ENCODE results near the gene CEP295NL. TPM values are rescaled to one million over a fixed set of nuclear protein-coding genes. Genes with fewer than 3 reads are reported as not detected.
"Not testable (repeated sequence)": the region's sequence is repeated elsewhere in the genome, so short reads cannot be mapped to it uniquely, and the experiment has no call there.

The CEP295NL gene
- total RNA-seq, 1 donor from 2014 or later: 16.7 TPM

DNA sequence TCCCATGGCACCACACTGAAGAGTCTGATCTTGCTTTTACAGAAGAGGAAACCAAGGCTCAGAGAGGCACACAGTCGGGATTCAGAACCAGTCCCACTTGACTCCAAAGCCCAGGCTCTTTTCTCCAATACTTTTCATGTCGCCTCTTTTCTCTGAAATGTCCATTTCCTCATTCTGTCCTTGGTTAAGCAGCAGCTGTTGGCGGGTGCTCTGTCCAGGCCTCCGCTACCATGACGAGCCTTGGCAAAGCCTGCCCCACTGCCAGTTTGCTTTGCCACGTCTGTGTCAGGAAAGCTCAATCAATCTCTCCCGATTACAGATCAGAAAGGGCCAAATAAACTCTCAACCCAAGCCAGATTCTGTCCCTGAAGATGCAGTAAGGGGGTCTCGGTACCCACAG, 9.1 kb upstream of the CEP295NL start:
- no peak for ATAC-seq
- intact Hi-C loops (cut with DNase I): no loop called here

DNA sequence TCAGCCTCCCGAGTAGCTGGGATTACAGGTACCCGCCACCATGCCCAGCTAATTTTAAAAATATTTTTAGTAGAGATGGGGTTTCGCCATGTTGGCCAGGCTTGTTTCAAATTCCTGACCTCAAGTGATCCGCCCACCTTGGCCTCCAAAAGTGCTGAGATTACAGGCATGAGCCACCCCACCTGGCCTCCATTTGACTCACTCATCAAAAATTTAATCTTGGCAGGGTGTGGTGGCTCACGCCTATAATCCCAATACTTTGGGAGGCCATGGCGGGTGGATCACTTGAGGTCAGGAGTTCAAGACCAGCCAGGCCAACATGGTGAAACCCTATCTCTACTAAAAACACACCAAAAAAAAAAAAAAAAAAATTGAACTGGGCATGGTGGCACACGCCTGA, 8.5 kb upstream of the CEP295NL start:
- DNase-seq (ENCODE audit: low spot score); intact Hi-C loops (cut with DNase I); ATAC-seq: not testable (repeated sequence)

More for the DNA sequence above, 9.1 kb upstream of the CEP295NL start:
- no peak for DNase-seq (ENCODE audit: low spot score)

DNA sequence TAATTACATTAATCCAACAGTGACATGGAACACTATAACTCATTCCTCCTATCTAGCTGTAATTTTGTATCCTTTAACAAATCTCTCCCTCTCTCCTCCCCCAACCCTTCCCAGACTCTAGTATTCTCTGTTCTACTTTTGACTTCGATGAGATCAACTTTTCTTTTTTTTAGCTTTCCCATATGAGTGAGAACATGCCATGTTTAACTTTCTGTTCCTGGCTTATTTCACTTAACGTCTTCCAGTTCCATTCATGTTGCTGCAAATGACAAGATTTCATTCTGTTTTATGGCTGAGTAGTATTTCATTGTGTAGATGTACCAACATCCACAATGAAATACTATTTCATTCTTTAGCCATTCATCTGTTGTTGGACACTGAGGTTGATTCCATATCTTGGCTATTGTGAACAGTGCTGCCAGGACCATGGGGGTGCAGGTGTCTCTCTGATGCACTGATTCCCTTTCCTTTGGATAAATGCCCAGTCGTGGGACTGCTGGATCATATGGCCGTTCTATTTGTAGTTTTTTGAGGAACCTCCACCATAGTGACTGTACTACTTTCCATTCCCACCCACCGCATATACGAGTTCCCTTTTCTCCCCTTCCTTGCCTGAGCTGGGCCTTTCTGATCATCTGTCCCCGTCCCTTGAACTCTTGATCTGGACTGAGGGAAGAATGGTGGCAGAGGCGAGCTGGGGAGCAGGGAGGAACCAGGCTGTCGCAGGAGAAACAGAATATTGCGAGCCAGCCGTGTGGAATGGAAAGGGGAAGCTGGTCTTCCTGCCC, 7.7 kb upstream of the CEP295NL start:
- intact Hi-C loops (cut with DNase I): no loop called here
- no peak for DNase-seq (ENCODE audit: low spot score)
- ATAC-seq: peak; percentile 51

GRCh38 chr17:78908426-78908825, 5.4 kb upstream of the CEP295NL start:
- DNase-seq (ENCODE audit: low spot score) (no peak), ATAC-seq (no peak)
- intact Hi-C loops (cut with DNase I): no loop called here

GRCh38 chr17:78905541-78905940, 2.5 kb upstream of the CEP295NL start:
- ATAC-seq: no peak
- no peak for DNase-seq (ENCODE audit: low spot score)
- intact Hi-C loops (cut with DNase I): no loop called here

GRCh38 chr17:78905116-78905515, 2.1 kb upstream of the CEP295NL start:
- intact Hi-C loops (cut with DNase I): no loop called here
- DNase-seq (ENCODE audit: low spot score) (no peak), ATAC-seq (no peak)

GRCh38 chr17:78904371-78904770, 1.4 kb upstream of the CEP295NL start:
- no peak for ATAC-seq

DNA sequence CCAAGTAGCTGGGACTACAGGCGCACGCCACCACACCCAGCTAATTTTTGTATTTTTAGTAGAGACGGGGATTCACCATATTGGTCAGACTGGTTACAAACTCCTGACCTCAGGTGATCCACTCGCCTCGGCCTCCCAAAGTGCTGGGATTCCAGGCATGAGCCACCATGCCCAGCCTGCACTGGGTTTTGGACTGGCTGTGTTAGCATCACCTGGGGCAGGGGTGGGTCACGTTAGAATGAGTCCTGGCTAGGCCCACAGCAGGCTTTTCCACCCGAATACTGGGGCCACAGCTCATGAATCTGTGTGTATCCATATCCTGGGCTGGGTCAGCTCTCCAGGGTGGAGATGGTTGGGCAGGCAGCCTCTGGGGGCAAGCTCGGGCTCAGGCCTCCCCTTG, 770 bp downstream of the CEP295NL start:
- intact Hi-C loops (cut with DNase I); DNase-seq (ENCODE audit: low spot score); ATAC-seq: not testable (repeated sequence)

More at GRCh38 chr17:78904371-78904770, 1.4 kb upstream of the CEP295NL start:
- intact Hi-C loops (cut with DNase I): no loop called here
- DNase-seq (ENCODE audit: low spot score): no peak

DNA sequence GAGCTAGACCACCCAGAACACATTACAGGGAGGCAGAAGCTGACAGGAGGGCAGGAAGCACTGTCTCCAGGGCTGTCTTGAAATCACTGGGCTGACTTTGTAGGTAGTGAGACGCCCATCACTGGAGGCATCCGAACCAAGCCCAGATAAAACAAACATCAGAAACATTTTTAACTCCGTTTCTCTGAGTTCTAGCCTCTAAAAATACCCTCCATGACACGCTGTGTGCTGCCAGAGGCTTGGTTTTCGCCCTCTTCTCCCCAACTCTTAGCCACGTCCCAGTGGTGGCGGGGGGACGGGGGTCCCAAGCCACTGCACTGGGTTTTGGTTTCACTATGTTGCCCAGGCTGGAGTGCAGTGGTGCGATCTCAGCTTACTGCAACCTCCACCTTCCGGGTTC, 1.2 kb downstream of the CEP295NL start:
- intact Hi-C loops (cut with DNase I): no loop called here
- ATAC-seq: no peak
- no peak for DNase-seq (ENCODE audit: low spot score)

- ATAC-seq (no peak), DNase-seq (ENCODE audit: low spot score) (no peak)
- intact Hi-C loops (cut with DNase I): no loop called here
These were observed 2.2 kb downstream of the CEP295NL start for GRCh38 chr17:78900816-78901215.

DNA sequence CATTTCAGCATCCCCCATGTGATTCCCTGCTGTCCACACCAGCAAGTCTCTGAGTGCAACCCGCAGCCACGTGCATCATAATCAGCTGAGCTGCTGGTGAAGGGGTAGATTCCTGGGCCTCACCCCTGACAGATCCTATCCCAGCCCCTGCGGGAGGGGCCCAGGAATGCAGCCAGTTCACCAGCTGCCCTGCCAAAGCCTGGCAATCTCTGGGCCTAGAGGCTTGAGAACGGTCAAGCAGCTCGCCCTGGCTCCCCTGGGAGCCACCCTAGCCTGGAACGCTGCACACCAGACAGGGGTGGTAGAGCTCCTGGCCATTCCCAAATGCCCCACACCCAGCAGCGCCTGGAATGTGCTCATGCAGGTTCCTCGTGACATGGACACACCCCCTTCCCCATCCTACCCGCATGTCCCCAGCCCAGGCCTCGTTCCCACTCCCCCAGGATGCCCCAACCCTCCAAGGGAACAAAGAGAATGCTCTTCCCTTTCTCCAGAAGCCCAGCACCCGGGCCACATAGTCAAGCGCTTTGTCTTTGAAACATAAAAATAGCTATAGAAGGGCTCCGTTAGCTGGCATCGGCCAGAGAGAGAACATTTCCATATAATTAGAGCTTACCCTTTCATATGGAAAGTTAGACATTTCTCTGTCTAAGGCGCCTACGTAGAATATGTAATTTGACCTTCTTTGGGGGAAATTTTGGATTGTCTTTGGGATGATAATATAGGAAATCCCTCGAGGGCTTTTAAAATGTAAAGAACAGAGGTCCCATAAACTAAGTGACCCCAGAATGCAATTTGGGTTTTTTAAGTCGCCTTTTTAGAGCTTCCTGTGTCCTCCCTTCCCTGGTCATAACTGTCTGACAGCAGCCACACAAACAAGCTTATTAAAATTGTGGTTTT, 3.4 kb downstream of the CEP295NL start:
- ATAC-seq (peak; percentile 45), DNase-seq (ENCODE audit: low spot score) (no peak)
- intact Hi-C loops (cut with DNase I): no loop called here

GRCh38 chr17:78898947-78899346, 4.1 kb downstream of the CEP295NL start:
- DNase-seq (ENCODE audit: low spot score) (no peak), ATAC-seq (no peak)
- intact Hi-C loops (cut with DNase I): no loop called here

- ATAC-seq: no peak
- intact Hi-C loops (cut with DNase I): no loop called here
- no peak for DNase-seq (ENCODE audit: low spot score)
These were observed 4.7 kb downstream of the CEP295NL start for GRCh38 chr17:78898075-78898836.

GRCh38 chr17:78897664-78898047, 5.3 kb downstream of the CEP295NL start:
- intact Hi-C loops (cut with DNase I): no loop called here
- no peak for DNase-seq (ENCODE audit: low spot score)
- peak; percentile 26 for ATAC-seq

- no peak for ATAC-seq
- no peak for DNase-seq (ENCODE audit: low spot score)
- intact Hi-C loops (cut with DNase I): no loop called here
These were observed 6.0 kb downstream of the CEP295NL start for GRCh38 chr17:78896834-78897663.

- peak; percentile 80 for ATAC-seq
- DNase-seq (ENCODE audit: low spot score): peak; percentile 81
- intact Hi-C loops (cut with DNase I): no loop called here
These were observed 6.7 kb downstream of the CEP295NL start for GRCh38 chr17:78896091-78896833.

DNA sequence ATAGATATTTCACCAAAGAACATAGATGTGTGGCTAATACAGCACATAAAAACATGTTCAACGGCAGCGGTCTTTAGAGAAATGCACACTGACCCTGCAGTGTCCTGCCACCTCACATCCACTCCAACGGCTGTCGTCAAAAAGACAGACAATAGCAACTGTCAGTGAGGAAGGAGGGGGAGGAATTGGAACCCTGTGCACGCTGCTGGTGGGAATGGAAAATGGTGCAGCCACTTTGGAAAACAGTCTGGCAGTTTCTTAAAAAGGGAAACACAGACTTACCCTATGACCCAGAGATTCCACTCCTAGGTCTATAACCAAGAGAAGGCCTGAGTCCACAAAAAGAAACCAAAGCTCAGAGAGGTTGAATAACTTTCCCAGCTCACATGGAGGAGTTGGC, 7.7 kb downstream of the CEP295NL start:
- ATAC-seq (no peak), DNase-seq (ENCODE audit: low spot score) (no peak)
- intact Hi-C loops (cut with DNase I): no loop called here

GRCh38 chr17:78893684-78894083, 9.3 kb downstream of the CEP295NL start:
- no peak for DNase-seq (ENCODE audit: low spot score)
- intact Hi-C loops (cut with DNase I): no loop called here
- ATAC-seq: no peak
